Psoas muscle (tissue), 8 donors: ENCODE data around the gene CCDC47. TPM values are rescaled to one million over a fixed set of nuclear protein-coding genes. Genes with fewer than 3 reads are reported as not detected.

Experiments
- ATAC-seq, 4 donors: fragments of 200-7000 bp; cut with Tn5 transposase; one replicate each; pipeline ENCODE4 v1.9.1; 2020; ENCODE audit warnings: moderate library complexity in 3 of 4, mild to moderate bottlenecking in 2 of 4
- DNase-seq, 2 donors: peaks; one replicate each; pipeline ENCODE4 v3.0.0-alpha.2; 2020
- H3K27ac ChIP-seq: fragments of 200-600 bp; one replicate; pipeline ENCODE4 v1.8.0; 2022
- H3K27me3 ChIP-seq, 3 donors: fragments of 200-600 bp in 1 of 3; one replicate each; pipeline versions ENCODE4 v1.6.1 to v1.8.0; 2013 to 2022; ENCODE audit warnings: low read length in 2 of 3, mild to moderate bottlenecking in 2 of 3, moderate library complexity in 1 of 3; ENCODE audit not compliant: insufficient read depth in 3 of 3
- H3K36me3 ChIP-seq, 2 donors: fragments of 200-600 bp in 1 of 2; one replicate each; pipeline versions ENCODE4 v1.6.1 to v1.8.0; 2013 to 2022; ENCODE audit warnings: low read depth in 1 of 2, mild to moderate bottlenecking in 1 of 2, moderate library complexity in 1 of 2; ENCODE audit not compliant: insufficient read depth in 1 of 2
- H3K4me1 ChIP-seq: fragments of 200-600 bp; one replicate; pipeline ENCODE4 v1.8.0; 2022
- H3K4me3 ChIP-seq: fragments of 200-600 bp; one replicate; pipeline ENCODE4 v1.8.0; 2022; ENCODE audit warnings: mild to moderate bottlenecking
- H3K9me3 ChIP-seq: fragments of 200-600 bp; one replicate; pipeline ENCODE4 v1.8.0; 2022
- CTCF ChIP-seq: fragments of 200-600 bp; IDR thresholded peaks from one replicate; pipeline ENCODE4 v1.8.0; 2022; ENCODE audit warnings: antibody characterized with exemption
- WGBS, 3 donors: extraction: QIAGEN DNeasy Blood & Tissue Kit; methylation state at CpG; one replicate each; pipeline versions ENCODE4 v1.1.6 to v1.1.7; 2013; 5-methylcytosine and 5-hydroxymethylcytosine counted together
- intact Hi-C, 2 donors: fragments of 100-400 bp; cut with DNase I; formaldehyde crosslinking; loops; one replicate each; pipeline versions ENCODE4 v1.11.0 to v1.14.2; 2022
- polyA plus RNA-seq, 3 donors: library from polyadenylated mRNA; stranded (reverse); fragments of 200-250 nt; gene quantifications; one replicate each; pipeline ENCODE4 v1.2.3, GENCODE V29; 2013
- total RNA-seq, 4 donors: library from RNA; stranded (reverse); fragmentation: NEBNext Ultra II Directional in 2 of 4; extraction: Animal tissue kit (Norgen Biotek cat#: 25700) in 2 of 4; gene quantifications; one replicate each; pipeline versions ENCODE4 v1.2.1 to v1.2.4, GENCODE V29; 2021 to 2023
- donor health status: healthy with polysubstance abuse.
- donor health status: DM: no; HTN: no; CAD: no; lungs with moderate emphysema.
- donor health status: Bipolar disorder and iron deficiency.
- donor health status: healthy.
- donor health status: DM: yes; HTN: yes; CAD: no.
- donor health status: DM: no; HTN: no; CAD: no.
- donor health status: DM: no; HTN: no; CAD: no.
- donor health status: DM: yes; HTN: yes; CAD: no.

CCDC47 gene
- total and polyA plus RNA-seq, 7 donors = 61.7 to 138 (median 119) TPM

GRCh38 chr17:63786117-63786516, 12.7 kb upstream of the CCDC47 start:
- 96 to 100% (median 98%) methylated on average over 1 of the region's 1 CpG for WGBS, 3 donors
- no peak for TF ChIP-seq CTCF
- intact Hi-C loops = no loop called here
- Histone ChIP-seq H3K27ac (peak overlapping the region; percentile 2), H3K4me3 (no peak overlapping the region), H3K27me3 (no peaks in the 10 kb centered on the region), H3K4me1 (peaks cover 19% of the 10 kb centered on the region), H3K9me3 (no peaks in the 10 kb centered on the region), H3K36me3 (peaks cover 0 to 68% of the 10 kb centered on the region in 2 donors)
- ATAC-seq = peak in 1 of 4 donors; percentile 34
- no peak for DNase-seq

GRCh38 chr17:63785556-63785955, 12.2 kb upstream of the CCDC47 start:
- 84 to 94% (median 88%) methylated on average over 1 of the region's 1 CpG for WGBS, 3 donors
- H3K27me3 ChIP-seq = no peaks in the 10 kb centered on the region
- H3K27ac ChIP-seq = peak overlapping the region; percentile 46
- DNase-seq = no peak
- TF ChIP-seq CTCF = no peak
- peaks cover 0 to 63% of the 10 kb centered on the region in 2 donors for H3K36me3 ChIP-seq
- H3K9me3 ChIP-seq = no peaks in the 10 kb centered on the region
- peaks cover 24% of the 10 kb centered on the region for H3K4me1 ChIP-seq
- no peak overlapping the region for H3K4me3 ChIP-seq
- intact Hi-C loops = no loop called here
- peak; percentile 74 to 84 (median 80) for ATAC-seq

- ATAC-seq (no peak), DNase-seq (no peak)
- Histone ChIP-seq H3K9me3 (no peaks in the 10 kb centered on the region), H3K27ac (no peak overlapping the region), H3K4me1 (peaks cover 35% of the 10 kb centered on the region), H3K4me3 (no peak overlapping the region), H3K27me3 (no peaks in the 10 kb centered on the region), H3K36me3 (peaks cover 0 to 58% of the 10 kb centered on the region in 2 donors)
- TF ChIP-seq CTCF = no peak
- 87 to 91% (median 88%) methylated on average over 6 of the region's 6 CpGs for WGBS, 3 donors
- intact Hi-C loops = no loop called here
Observed at GRCh38 chr17:63783522-63783921, 10.1 kb upstream of the CCDC47 start.

- Histone ChIP-seq H3K4me1 (peaks cover 47% of the 10 kb centered on the region), H3K4me3 (no peak overlapping the region), H3K36me3 (peaks cover 4 to 63% of the 10 kb centered on the region in 2 donors), H3K27me3 (no peaks in the 10 kb centered on the region), H3K9me3 (no peaks in the 10 kb centered on the region), H3K27ac (peak overlapping the region; percentile 71)
- no peak for TF ChIP-seq CTCF
- intact Hi-C loops = no loop called here
- DNase-seq (no peak), ATAC-seq (peak in 1 of 4 donors; percentile 16)
- WGBS, 3 donors = 96 to 100% (median 97%) methylated on average over 4 of the region's 4 CpGs
Observed at GRCh38 chr17:63780928-63781327, 7.5 kb upstream of the CCDC47 start.

- TF ChIP-seq CTCF = no peak
- WGBS, 3 donors = 70 to 87% (median 81%) methylated on average over 1 of the region's 1 CpG
- no peaks in the 10 kb centered on the region for H3K27me3 ChIP-seq
- peak overlapping the region; percentile 71 for H3K27ac ChIP-seq
- H3K4me3 ChIP-seq = no peak overlapping the region
- peaks cover 47% of the 10 kb centered on the region for H3K4me1 ChIP-seq
- DNase-seq (no peak), ATAC-seq (peak; percentile 66 to 83 (median 75))
- H3K36me3 ChIP-seq = peaks cover 4 to 64% of the 10 kb centered on the region in 2 donors
- H3K9me3 ChIP-seq = no peaks in the 10 kb centered on the region
- intact Hi-C loops = no loop called here
Observed at GRCh38 chr17:63780507-63780906, 7.1 kb upstream of the CCDC47 start.
